SK-N-SH (cell line): ENCODE results near the gene PRR35. TPM values are rescaled to one million over a fixed set of nuclear protein-coding genes. Genes with fewer than 3 reads are reported as not detected.

Source experiments
- CTCF ChIA-PET: fragments of 300-600, 350-600 bp; formaldehyde crosslinking; extraction: SDS; loops from one replicate; lab custom pipeline; 2021; lab: Yijun Ruan, JAX
- POLR2A ChIA-PET: fragments of 350-600 bp; sonication (Branson Sonifier 250); formaldehyde crosslinking; extraction: SDS; loops from one replicate; lab custom pipeline; 2020; ENCODE audit warnings: antibody characterized with exemption, inconsistent platforms; lab: Yijun Ruan, JAX
- DNase-seq: peaks from one replicate; pipeline ENCODE4 v3.0.0; 2012
- H2AFZ ChIP-seq: fragments of 200-600 bp; sonication (generic); 2 replicates; pipeline ENCODE4 v1.8.1; 2016; ENCODE audit warnings: antibody characterized with exemption, mild to moderate bottlenecking, low read depth
- H3F3A ChIP-seq: fragments of 200-600 bp; sonication (generic); replicated peaks from 2 replicates; pipeline ENCODE3; 2016; ENCODE audit warnings: antibody characterized with exemption, mild to moderate bottlenecking; ENCODE audit not compliant: insufficient read depth
- H3K27ac ChIP-seq, 2 experiments: fragments of 200-500 bp in 1 of 2; fragments of 200-600 bp in 1 of 2; sonication (Bioruptor generic) in 1 of 2; sonication (generic), shearing (Covaris generic) in 1 of 2; 2 replicates each; pipeline versions ENCODE4 v1.5.1 to v1.6.1; 2014 to 2016; ENCODE audit warnings: low read depth in 2 of 2, inconsistent platforms in 1 of 2, low read length in 1 of 2, mild to moderate bottlenecking in 1 of 2, mixed read lengths in 1 of 2
- H3K27me3 ChIP-seq: fragments of 200-600 bp; sonication (generic), shearing (Covaris generic); 2 replicates; pipeline ENCODE4 v1.6.1; 2016; ENCODE audit warnings: mixed run types; ENCODE audit not compliant: insufficient read depth
- H3K36me3 ChIP-seq, 2 experiments: fragments of 200-500 bp in 1 of 2; fragments of 200-600 bp in 1 of 2; sonication (Bioruptor generic) in 1 of 2; sonication (generic) in 1 of 2; replicated peaks in 1 of 2; 2 replicates each; pipeline versions ENCODE3 to v1.5.1; 2014 to 2016; ENCODE audit warnings: low read length in 1 of 2, mild to moderate bottlenecking in 1 of 2; ENCODE audit not compliant: insufficient read depth in 2 of 2, control insufficient read depth in 1 of 2
- H3K4me1 ChIP-seq, 2 experiments: fragments of 200-500 bp in 1 of 2; fragments of 200-600 bp in 1 of 2; sonication (Bioruptor generic) in 1 of 2; sonication (generic), shearing (Covaris generic) in 1 of 2; 2 replicates each; pipeline versions ENCODE4 v1.5.1 to v1.6.1; 2014 to 2016; ENCODE audit warnings: low read depth in 1 of 2, low read length in 1 of 2, mixed run types in 1 of 2; ENCODE audit not compliant: insufficient read depth in 2 of 2, control insufficient read depth in 1 of 2
- H3K4me2 ChIP-seq: fragments of 200-600 bp; sonication (generic), shearing (Covaris generic); 2 replicates; pipeline ENCODE4 v1.6.1; 2017; ENCODE audit warnings: mixed run types
- H3K4me3 ChIP-seq, 2 experiments: fragments of 200-500 bp in 1 of 2; fragments of 200-600 bp in 1 of 2; sonication (Bioruptor generic) in 1 of 2; sonication (generic), shearing (Covaris generic) in 1 of 2; 2 replicates each; pipeline versions ENCODE4 v1.5.1 to v1.8.1; 2014 to 2016; ENCODE audit warnings: low read depth in 2 of 2, inconsistent platforms in 1 of 2, low read length in 1 of 2, mild to moderate bottlenecking in 1 of 2, mixed read lengths in 1 of 2, moderate library complexity in 1 of 2
- H3K79me2 ChIP-seq: fragments of 200-600 bp; sonication (generic); 2 replicates; pipeline ENCODE4 v1.8.1; 2017; ENCODE audit warnings: mild to moderate bottlenecking; ENCODE audit not compliant: insufficient read depth
- H3K9ac ChIP-seq: fragments of 200-600 bp; sonication (generic); 2 replicates; pipeline ENCODE4 v1.6.1; 2017; ENCODE audit warnings: mixed run types
- H3K9me2 ChIP-seq: fragments of 200-600 bp; sonication (generic); 2 replicates; pipeline ENCODE4 v1.6.1; 2017; ENCODE audit warnings: mixed run types
- H3K9me3 ChIP-seq: fragments of 200-600 bp; sonication (generic); 2 replicates; pipeline ENCODE4 v1.6.1; 2017; ENCODE audit warnings: mixed run types, mild to moderate bottlenecking, moderate library complexity
- H4K20me1 ChIP-seq: fragments of 200-600 bp; sonication (generic); 2 replicates; pipeline ENCODE4 v1.6.1; 2017; ENCODE audit warnings: mild to moderate bottlenecking, mixed run types; ENCODE audit not compliant: insufficient read depth
- CHD2 ChIP-seq: fragments of 150-350 bp; IDR thresholded peaks from 2 replicates; pipeline ENCODE4 v1.6.1; 2018; ENCODE audit warnings: low read length; ENCODE audit not compliant: partially characterized antibody
- CTCF ChIP-seq: fragments of 200-600 bp; sonication (generic); IDR thresholded peaks from 2 replicates; pipeline ENCODE4 v1.6.1; 2017; ENCODE audit warnings: antibody characterized with exemption, mild to moderate bottlenecking, moderate library complexity
- ELF1 ChIP-seq: IDR thresholded peaks from 2 replicates; pipeline ENCODE4 v1.4.0; 2012
- EP300 ChIP-seq, 2 experiments: IDR thresholded peaks; 2 replicates each; pipeline versions ENCODE4 v1.4.0 to v1.6.1; 2012; ENCODE audit warnings: borderline replicate concordance in 1 of 2, low read depth in 1 of 2, low read length in 1 of 2
- EZH2phosphoT487 ChIP-seq: fragments of 200-600 bp; sonication (generic); IDR thresholded peaks from 2 replicates; pipeline ENCODE4 v1.6.1; 2017; ENCODE audit warnings: low read depth, mixed run types, mild to moderate bottlenecking, antibody characterized with exemption, moderate library complexity, borderline replicate concordance
- FOXM1 ChIP-seq: IDR thresholded peaks from 2 replicates; pipeline ENCODE4 v1.4.0; 2012; ENCODE audit warnings: low read depth, mild to moderate bottlenecking
- GABPA ChIP-seq: IDR thresholded peaks from 2 replicates; pipeline ENCODE4 v1.4.0; 2012; ENCODE audit warnings: low read depth, mild to moderate bottlenecking
- NFIC ChIP-seq: IDR thresholded peaks from 2 replicates; pipeline ENCODE4 v1.4.0; 2012; ENCODE audit warnings: borderline replicate concordance
- NRF1 ChIP-seq: IDR thresholded peaks from 2 replicates; pipeline ENCODE4 v1.6.1; 2012; ENCODE audit warnings: low read depth, mild to moderate bottlenecking, low read length
- POLR2AphosphoS5 ChIP-seq: IDR thresholded peaks from 2 replicates; pipeline ENCODE4 v1.6.1; 2012; ENCODE audit warnings: low read depth, low read length
- RAD21 ChIP-seq: IDR thresholded peaks from 2 replicates; pipeline ENCODE4 v1.6.1; 2012; ENCODE audit warnings: mild to moderate bottlenecking, low read length
- RFX5 ChIP-seq: IDR thresholded peaks from 2 replicates; pipeline ENCODE4 v1.6.1; 2012; ENCODE audit warnings: mild to moderate bottlenecking, improper control_type of control experiment, low read length
- SMC3 ChIP-seq: IDR thresholded peaks from 2 replicates; pipeline ENCODE4 v1.6.1; 2012; ENCODE audit warnings: low read depth, low read length, improper control_type of control experiment
- TAF1 ChIP-seq: IDR thresholded peaks from 2 replicates; pipeline ENCODE4 v1.6.1; 2012; ENCODE audit warnings: low read depth, mild to moderate bottlenecking, low read length, moderate library complexity, borderline replicate concordance
- TEAD4 ChIP-seq: IDR thresholded peaks from 2 replicates; pipeline ENCODE4 v1.4.0; 2012; ENCODE audit warnings: mild to moderate bottlenecking, borderline replicate concordance; ENCODE audit not compliant: insufficient read depth
- YY1 ChIP-seq: IDR thresholded peaks from 2 replicates; pipeline ENCODE4 v1.4.0; 2012; ENCODE audit warnings: low read depth, mild to moderate bottlenecking
- WGBS: methylation state at CpG from one replicate; pipeline ENCODE4 v1.1.6; 2017; ENCODE audit warnings: low lambda C conversion rate; 5-methylcytosine and 5-hydroxymethylcytosine counted together
- polyA plus RNA-seq, 3 experiments: library from polyadenylated mRNA; depleted of rRNA; stranded (reverse); fragments of >200 nt; gene quantifications; 2 replicates each; pipeline ENCODE4 v1.2.3, GENCODE V29; 2012
- TF ChIP-seq, protein P1 (sequence below): IDR thresholded peaks from 2 replicates; pipeline ENCODE4 v1.4.0; 2012; ENCODE audit warnings: low read depth, borderline replicate concordance

The PRR35 gene
- polyA plus RNA-seq, 1 of the 3 experiments (the other 2 are of a cell fraction), result not detected

GRCh38 chr16:591892-592517 lies 31.8 kb downstream of the PRR35 start:
- Histone ChIP-seq H3K9ac (no peak overlapping the region), H3K27ac (no peak overlapping the region), H4K20me1 (peaks cover 45% of the 10 kb centered on the region), H3F3A (peaks cover 15% of the 10 kb centered on the region), H3K9me2 (no peaks in the 10 kb centered on the region), H3K9me3 (no peaks in the 10 kb centered on the region), H3K4me3 (no peak overlapping the region), H3K36me3 (peaks cover 2 to 3% of the 10 kb centered on the region in 2 experiments), H3K79me2 (peaks cover 84% of the 10 kb centered on the region), H3K27me3 (no peaks in the 10 kb centered on the region), H3K4me1 (peaks cover 13 to 19% of the 10 kb centered on the region in 2 experiments; a peak in 2 of 4 replicates), H3K4me2 (peak overlapping the region; percentile 100; the same call in 1 of the 2 replicates), H2AFZ (no peak overlapping the region)
- TF ChIP-seq TAF1 (no peak), POLR2AphosphoS5 (no peak), YY1 (no peak), EZH2phosphoT487 (no peak), NFIC (no peak), FOXM1 (no peak), EP300 (IDR thresholded peaks at IDR 0.05; ENCODE audit: borderline replicate concordance in 1 of 2, low read depth in 1 of 2, low read length in 1 of 2) (no peak), CHD2 (no peak), CTCF (no peak), TEAD4 (no peak), SMC3 (no peak), RFX5 (no peak), RAD21 (no peak), NRF1 (no peak), GABPA (no peak), ELF1 (no peak)
- TF ChIP-seq, protein P1, sequence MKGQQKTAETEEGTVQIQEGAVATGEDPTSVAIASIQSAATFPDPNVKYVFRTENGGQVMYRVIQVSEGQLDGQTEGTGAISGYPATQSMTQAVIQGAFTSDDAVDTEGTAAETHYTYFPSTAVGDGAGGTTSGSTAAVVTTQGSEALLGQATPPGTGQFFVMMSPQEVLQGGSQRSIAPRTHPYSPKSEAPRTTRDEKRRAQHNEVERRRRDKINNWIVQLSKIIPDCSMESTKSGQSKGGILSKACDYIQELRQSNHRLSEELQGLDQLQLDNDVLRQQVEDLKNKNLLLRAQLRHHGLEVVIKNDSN, result no peak
- POLR2A ChIA-PET, result no interaction called here
- 94% methylated on average over 14 of the region's 15 CpGs for WGBS
- CTCF ChIA-PET, result interaction anchor here (1.2 kb wide), 1 partner anchor 9 kb away, joined by 4 read pairs; no protein-coding TSS in a partner anchor
- DNase-seq, result no peak
